Suprapubic skin (tissue), 4 donors: ENCODE results near the gene RUNX2. TPM values are rescaled to one million over a fixed set of nuclear protein-coding genes. Genes with fewer than 3 reads are reported as not detected.
A peak's percentile ranks its signal among the peaks of the same experiment; 100 is the strongest.

Experiments used
- DNase-seq, 2 donors: peaks; one replicate each; pipeline ENCODE4 v3.0.0-alpha.2; 2019; ENCODE audit warnings: low spot score in 2 of 2
- H3K27ac ChIP-seq: fragments of 200-600 bp; sonication (generic); one replicate; pipeline ENCODE4 v1.5.1; 2019
- H3K27me3 ChIP-seq: fragments of 200-600 bp; sonication (generic); one replicate; pipeline ENCODE4 v1.5.1; 2019
- H3K36me3 ChIP-seq: fragments of 200-600 bp; sonication (generic); one replicate; pipeline ENCODE4 v1.5.1; 2019
- H3K4me1 ChIP-seq: fragments of 200-600 bp; sonication (generic); one replicate; pipeline ENCODE4 v1.5.1; 2019
- H3K4me3 ChIP-seq: fragments of 200-600 bp; sonication (generic); one replicate; pipeline ENCODE4 v1.5.1; 2019; ENCODE audit warnings: mild to moderate bottlenecking
- H3K9me3 ChIP-seq: fragments of 200-600 bp; sonication (generic); one replicate; pipeline ENCODE4 v1.5.1; 2019
- CTCF ChIP-seq, 2 donors: fragments of 200-600 bp in 1 of 2; fragments of 450-650 bp in 1 of 2; sonication (generic) in 1 of 2; IDR thresholded peaks; one replicate each; pipeline ENCODE4 v1.5.1; 2016 to 2019; ENCODE audit warnings: antibody characterized with exemption in 2 of 2, mild to moderate bottlenecking in 1 of 2, moderate library complexity in 1 of 2
- EP300 ChIP-seq: sonication (generic); formaldehyde crosslinking; IDR thresholded peaks from one replicate; pipeline ENCODE4 v1.6.1; 2017; ENCODE audit warnings: antibody characterized with exemption
- POLR2A ChIP-seq, 2 donors: fragments of 450-650 bp; IDR thresholded peaks; one replicate each; pipeline ENCODE4 v1.6.1; 2017; ENCODE audit warnings: antibody characterized with exemption in 2 of 2, mild to moderate bottlenecking in 2 of 2, moderate library complexity in 2 of 2
- POLR2AphosphoS5 ChIP-seq, 3 donors: sonication (generic); formaldehyde crosslinking; IDR thresholded peaks; one replicate each; pipeline ENCODE4 v1.6.1; 2017; ENCODE audit warnings: antibody characterized with exemption in 3 of 3
- WGBS: methylation state at CpG from one replicate; pipeline ENCODE4 v1.1.5; 2018; 5-methylcytosine and 5-hydroxymethylcytosine counted together
- total RNA-seq, 4 donors: library from RNA; depleted of rRNA; stranded (reverse); fragments of >200 nt; gene quantifications; one replicate each; pipeline ENCODE4 v1.1.0, GENCODE V29; 2016

Gene RUNX2
- total RNA-seq, 4 donors from 2014 or later: 2.6 to 5.9 (median 3.1) TPM

- no peak for TF ChIP-seq POLR2AphosphoS5 (IDR thresholded peaks at IDR 0.05)
- TF ChIP-seq EP300: no peak
- no peak for TF ChIP-seq POLR2A (IDR thresholded peaks at IDR 0.05)
- no peak for TF ChIP-seq CTCF (IDR thresholded peaks at IDR 0.05)
- 91% methylated on average over 4 of the region's 4 CpGs for WGBS
- Histone ChIP-seq H3K27me3 (no peaks in the 10 kb centered on the region), H3K36me3 (no peaks in the 10 kb centered on the region), H3K4me1 (peaks cover 30% of the 10 kb centered on the region), H3K27ac (no peak overlapping the region), H3K9me3 (no peaks in the 10 kb centered on the region), H3K4me3 (no peak overlapping the region)
- no peak for DNase-seq
These were observed 225.7 kb downstream of the RUNX2 start for GRCh38 chr6:45553730-45554344.

- WGBS: 45% methylated on average over 1 of the region's 1 CpG
- no peaks in the 10 kb centered on the region for H3K36me3 ChIP-seq
These were observed 226.5 kb downstream of the RUNX2 start for GRCh38 chr6:45554591-45554990.

GRCh38 chr6:45555981-45556771, 228.0 kb downstream of the RUNX2 start:
- peaks cover 25% of the 10 kb centered on the region for H3K4me1 ChIP-seq
- no peaks in the 10 kb centered on the region for H3K9me3 ChIP-seq
- WGBS: 34% methylated on average over 14 of the region's 14 CpGs
- peak overlapping the region; percentile 27 for H3K4me3 ChIP-seq
- TF ChIP-seq POLR2AphosphoS5 (IDR thresholded peaks at IDR 0.05) (no peak), CTCF (IDR thresholded peaks at IDR 0.05) (no peak), EP300 (no peak), POLR2A (IDR thresholded peaks at IDR 0.05) (no peak)
- no peaks in the 10 kb centered on the region for H3K27me3 ChIP-seq
- H3K27ac ChIP-seq: peak overlapping the region; percentile 73
- no peak for DNase-seq
- no peaks in the 10 kb centered on the region for H3K36me3 ChIP-seq

More at GRCh38 chr6:45554591-45554990, 226.5 kb downstream of the RUNX2 start:
- TF ChIP-seq POLR2A (IDR thresholded peaks at IDR 0.05): no peak
- TF ChIP-seq EP300: no peak
- no peak for TF ChIP-seq CTCF (IDR thresholded peaks at IDR 0.05)
- TF ChIP-seq POLR2AphosphoS5 (IDR thresholded peaks at IDR 0.05): no peak
- Histone ChIP-seq H3K4me3 (no peak overlapping the region), H3K27ac (no peak overlapping the region), H3K9me3 (no peaks in the 10 kb centered on the region), H3K27me3 (no peaks in the 10 kb centered on the region), H3K4me1 (peaks cover 25% of the 10 kb centered on the region)
- DNase-seq: no peak

- no peak for DNase-seq
- peaks cover 25% of the 10 kb centered on the region for H3K4me1 ChIP-seq
- TF ChIP-seq CTCF (IDR thresholded peaks at IDR 0.05) (no peak), POLR2AphosphoS5 (IDR thresholded peaks at IDR 0.05) (no peak), EP300 (no peak), POLR2A (IDR thresholded peaks at IDR 0.05) (no peak)
- H3K27me3 ChIP-seq: no peaks in the 10 kb centered on the region
- H3K4me3 ChIP-seq: peak overlapping the region; percentile 27
- WGBS: 89% methylated on average over 4 of the region's 5 CpGs
- no peaks in the 10 kb centered on the region for H3K9me3 ChIP-seq
- H3K27ac ChIP-seq: peak overlapping the region; percentile 73
- no peaks in the 10 kb centered on the region for H3K36me3 ChIP-seq
These were observed 228.7 kb downstream of the RUNX2 start for GRCh38 chr6:45556828-45557227.

GRCh38 chr6:45557454-45557853, 229.3 kb downstream of the RUNX2 start:
- no peaks in the 10 kb centered on the region for H3K9me3 ChIP-seq
- DNase-seq: no peak
- peaks cover 25% of the 10 kb centered on the region for H3K4me1 ChIP-seq
- no peaks in the 10 kb centered on the region for H3K36me3 ChIP-seq
- 90% methylated on average over 2 of the region's 2 CpGs for WGBS
- no peak for TF ChIP-seq POLR2A (IDR thresholded peaks at IDR 0.05)
- TF ChIP-seq EP300: no peak
- H3K27ac ChIP-seq: no peak overlapping the region
- no peaks in the 10 kb centered on the region for H3K27me3 ChIP-seq
- no peak overlapping the region for H3K4me3 ChIP-seq
